Choroid plexus epithelial cell (primary cell): ENCODE measurements around the gene ZNF14.
"Not testable (repeated sequence)": the region's sequence is repeated elsewhere in the genome, so short reads cannot be mapped to it uniquely, and the experiment has no call there.

Experiments used
- DNase-seq: peaks from one replicate; pipeline ENCODE4 v3.0.0-alpha.2; 2010; ENCODE audit warnings: low read depth
- H3K4me3 ChIP-seq: 2 replicates; pipeline ENCODE4 v1.5.1; 2011; ENCODE audit warnings: low read depth, mild to moderate bottlenecking, control low read depth, low read length, moderate library complexity
- TF ChIP-seq, protein P1 (sequence below): conservative IDR thresholded peaks from 2 replicates; pipeline ENCODE4 v1.5.1; 2011; ENCODE audit warnings: low read depth, mild to moderate bottlenecking, control low read depth, inconsistent platforms, low read length, moderate library complexity

The ZNF14 gene

DNA sequence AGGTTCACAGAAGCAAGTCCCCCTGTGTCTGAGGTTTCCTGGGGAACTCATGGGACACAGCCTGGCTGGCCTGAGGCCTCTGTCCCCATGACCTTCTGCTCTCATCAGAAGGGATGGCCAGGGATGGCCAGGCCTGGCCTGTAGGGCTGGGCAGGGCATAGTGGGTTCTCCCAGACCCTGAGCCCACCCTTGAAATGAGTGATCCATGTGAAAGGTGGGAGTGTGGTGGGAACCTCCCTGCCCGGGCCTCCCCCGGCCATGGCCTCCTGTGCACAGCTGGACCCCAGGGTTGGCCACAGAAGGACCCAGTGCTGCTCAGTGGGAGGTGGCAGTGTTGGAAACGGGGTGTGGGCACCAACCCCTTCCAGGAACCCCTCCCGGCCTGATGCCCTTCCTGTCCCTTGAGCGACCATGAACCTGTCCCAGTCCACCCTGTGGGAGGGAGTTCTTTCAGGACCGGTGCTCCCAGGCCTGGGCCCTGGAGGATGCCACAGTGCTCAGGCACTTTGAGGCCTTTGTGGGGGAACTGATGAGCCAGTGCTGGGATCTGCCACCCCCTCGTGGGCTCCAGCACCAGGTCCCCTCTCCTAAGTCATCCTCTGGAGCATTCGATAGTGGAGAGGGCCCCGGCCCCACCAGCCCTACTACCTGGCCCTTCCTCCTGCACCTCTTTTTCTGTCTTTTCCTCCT lies 15.5 kb upstream of the ZNF14 start:
- no peak overlapping the region for H3K4me3 ChIP-seq
- DNase-seq, result no peak
- TF ChIP-seq, protein P1, sequence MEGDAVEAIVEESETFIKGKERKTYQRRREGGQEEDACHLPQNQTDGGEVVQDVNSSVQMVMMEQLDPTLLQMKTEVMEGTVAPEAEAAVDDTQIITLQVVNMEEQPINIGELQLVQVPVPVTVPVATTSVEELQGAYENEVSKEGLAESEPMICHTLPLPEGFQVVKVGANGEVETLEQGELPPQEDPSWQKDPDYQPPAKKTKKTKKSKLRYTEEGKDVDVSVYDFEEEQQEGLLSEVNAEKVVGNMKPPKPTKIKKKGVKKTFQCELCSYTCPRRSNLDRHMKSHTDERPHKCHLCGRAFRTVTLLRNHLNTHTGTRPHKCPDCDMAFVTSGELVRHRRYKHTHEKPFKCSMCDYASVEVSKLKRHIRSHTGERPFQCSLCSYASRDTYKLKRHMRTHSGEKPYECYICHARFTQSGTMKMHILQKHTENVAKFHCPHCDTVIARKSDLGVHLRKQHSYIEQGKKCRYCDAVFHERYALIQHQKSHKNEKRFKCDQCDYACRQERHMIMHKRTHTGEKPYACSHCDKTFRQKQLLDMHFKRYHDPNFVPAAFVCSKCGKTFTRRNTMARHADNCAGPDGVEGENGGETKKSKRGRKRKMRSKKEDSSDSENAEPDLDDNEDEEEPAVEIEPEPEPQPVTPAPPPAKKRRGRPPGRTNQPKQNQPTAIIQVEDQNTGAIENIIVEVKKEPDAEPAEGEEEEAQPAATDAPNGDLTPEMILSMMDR, result no peak

DNA sequence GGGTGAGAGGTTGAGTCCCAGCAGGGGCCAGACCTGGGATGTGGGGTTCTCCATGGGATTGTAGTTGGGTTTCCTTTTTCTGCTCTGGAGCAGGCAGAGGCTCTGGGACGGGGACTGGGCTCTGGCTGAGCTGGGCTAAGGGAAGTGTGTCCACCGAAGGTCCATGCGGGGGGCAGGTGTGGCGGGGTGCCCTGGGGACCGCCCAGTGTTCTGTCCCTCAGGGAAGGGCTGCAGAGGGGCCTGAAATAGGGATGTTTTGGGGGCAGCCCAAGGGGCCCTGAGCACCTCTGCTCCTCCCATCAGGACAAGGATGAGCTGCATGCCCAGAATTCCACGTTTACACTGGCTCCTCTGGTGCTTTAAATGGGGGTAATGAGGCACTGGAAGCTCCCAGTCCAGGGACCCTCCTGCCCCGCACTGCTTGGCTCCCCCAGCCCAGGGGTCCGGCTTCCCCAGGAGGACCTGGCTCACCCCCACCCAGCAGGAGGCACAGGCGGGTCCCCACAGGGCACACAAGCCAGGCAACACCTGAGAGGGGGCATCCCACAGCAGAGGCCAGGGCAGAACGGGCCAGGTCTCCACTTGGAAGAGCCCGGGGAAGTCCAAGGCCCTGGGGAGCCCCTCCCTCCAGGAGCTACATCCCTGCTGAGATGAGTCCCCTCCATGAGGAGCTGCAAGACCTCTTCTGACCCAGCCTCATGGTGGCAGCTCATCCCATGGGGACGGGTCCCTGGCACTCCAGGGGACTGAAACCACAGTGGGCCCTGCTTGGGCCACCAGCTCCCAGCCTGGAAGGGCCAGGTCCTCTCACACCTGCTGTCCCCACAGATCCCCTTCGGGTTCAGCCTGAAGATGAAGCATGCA lies 14.7 kb upstream of the ZNF14 start:
- TF ChIP-seq, protein P1, result no peak
- no peak for DNase-seq
- no peak overlapping the region for H3K4me3 ChIP-seq

GRCh38 chr19:19746286-19747213 lies 13.6 kb upstream of the ZNF14 start:
- TF ChIP-seq, protein P1, result no peak
- H3K4me3 ChIP-seq, result no peak overlapping the region
- no peak for DNase-seq

GRCh38 chr19:19745496-19746285 lies 12.8 kb upstream of the ZNF14 start:
- no peak overlapping the region for H3K4me3 ChIP-seq
- no peak for DNase-seq
- TF ChIP-seq, protein P1, result no peak

GRCh38 chr19:19744641-19745040 lies 11.7 kb upstream of the ZNF14 start:
- TF ChIP-seq, protein P1, result no peak
- no peak for DNase-seq
- H3K4me3 ChIP-seq, result no peak overlapping the region

DNA sequence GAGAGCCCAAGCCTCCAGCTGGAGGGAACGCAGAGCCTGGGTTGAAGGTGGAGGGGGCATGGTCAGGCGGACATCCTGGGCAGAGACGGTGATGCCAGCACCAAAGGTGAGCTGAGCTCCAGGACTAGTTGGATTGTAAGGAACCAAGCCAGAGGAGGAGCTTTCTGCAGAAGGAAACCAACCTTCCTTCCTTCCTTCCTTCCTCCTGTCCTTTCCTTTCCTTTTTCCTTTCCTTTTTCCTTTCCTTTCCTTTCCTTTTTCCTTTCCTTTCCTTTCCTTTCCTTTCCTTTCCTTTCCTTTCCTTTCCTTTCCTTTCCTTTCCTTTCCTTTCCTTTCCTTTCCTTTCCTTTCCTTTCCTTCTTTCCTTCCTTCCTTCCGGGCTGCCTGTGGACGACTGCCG lies 11.0 kb upstream of the ZNF14 start:
- DNase-seq, H3K4me3 ChIP-seq: not testable (repeated sequence)
